HG03060 (cell line): Measurements from ENCODE around the gene PKIB.
"Not testable (repeated sequence)": the region's sequence is repeated elsewhere in the genome, so short reads cannot be mapped to it uniquely, and the experiment has no call there.

Experiments used
- ATAC-seq: cut with Tn5 transposase; IDR thresholded peaks from one replicate; pipeline ENCODE4 v1.9.1; 2021; ENCODE audit warnings: low read depth, moderate number of reproducible peaks; ENCODE audit not compliant: unreplicated experiment

Gene PKIB

GRCh38 chr6:122609881-122610689, at the start of gene PKIB:
PKIB (plus strand) TSS chr6:122610405; CDS start chr6:122717795, 107,390 bp downstream.
- peak; percentile 45 for ATAC-seq

- ATAC-seq: no peak
Observed at GRCh38 chr6:122563364-122564052, 46.7 kb upstream of the PKIB start.

DNA sequence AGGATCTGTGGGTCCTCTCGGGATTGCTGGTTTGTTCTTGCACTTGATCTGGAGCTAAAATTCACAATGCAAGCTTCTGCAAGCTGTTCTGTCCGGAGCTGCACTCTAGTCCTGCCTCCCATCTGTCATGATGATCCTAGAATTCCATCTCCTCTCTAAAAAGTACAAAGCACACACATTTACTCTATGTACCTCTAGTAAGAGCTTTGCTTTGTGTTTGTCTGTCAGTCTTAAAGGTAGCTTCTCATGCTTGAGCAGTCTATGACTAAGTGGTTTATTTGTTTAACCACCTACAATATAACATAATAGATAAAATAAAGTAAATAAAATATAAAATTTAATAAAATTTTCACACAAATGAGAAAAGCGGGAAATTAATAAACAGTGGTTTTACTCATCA, 46.0 kb upstream of the PKIB start:
- no peak for ATAC-seq

GRCh38 chr6:122565708-122566107, 44.5 kb upstream of the PKIB start:
- no peak for ATAC-seq

GRCh38 chr6:122567034-122567433, 43.2 kb upstream of the PKIB start:
- ATAC-seq: no peak

GRCh38 chr6:122568350-122568749, 41.9 kb upstream of the PKIB start:
- no peak for ATAC-seq

GRCh38 chr6:122568797-122569221, 41.4 kb upstream of the PKIB start:
- ATAC-seq: no peak

- no peak for ATAC-seq
Observed at GRCh38 chr6:122569230-122569771, 40.9 kb upstream of the PKIB start.

DNA sequence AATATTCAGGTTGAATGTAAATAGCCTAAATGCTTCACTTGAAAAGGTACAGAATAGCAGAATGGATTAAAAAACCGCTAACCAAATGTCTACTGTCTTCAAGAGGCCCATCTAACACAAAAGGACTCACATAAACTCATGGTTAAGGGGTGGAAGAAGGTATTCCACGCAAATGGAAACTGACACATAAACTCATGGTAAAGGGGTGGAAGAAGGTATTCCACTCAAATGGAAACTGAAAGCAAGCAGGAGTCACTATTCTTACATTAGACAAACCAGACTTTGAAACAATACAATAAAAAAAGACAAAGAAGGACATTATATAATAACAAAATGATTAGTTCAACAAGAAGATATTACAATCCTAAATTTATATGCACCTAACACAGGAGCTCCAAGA, 38.3 kb upstream of the PKIB start:
- peak; percentile 62 for ATAC-seq

GRCh38 chr6:122576888-122577287, 33.3 kb upstream of the PKIB start:
- no peak for ATAC-seq

- no peak for ATAC-seq
Observed at GRCh38 chr6:122578961-122579360, 31.2 kb upstream of the PKIB start.

- no peak for ATAC-seq
Observed at GRCh38 chr6:122580737-122581136, 29.5 kb upstream of the PKIB start.

DNA sequence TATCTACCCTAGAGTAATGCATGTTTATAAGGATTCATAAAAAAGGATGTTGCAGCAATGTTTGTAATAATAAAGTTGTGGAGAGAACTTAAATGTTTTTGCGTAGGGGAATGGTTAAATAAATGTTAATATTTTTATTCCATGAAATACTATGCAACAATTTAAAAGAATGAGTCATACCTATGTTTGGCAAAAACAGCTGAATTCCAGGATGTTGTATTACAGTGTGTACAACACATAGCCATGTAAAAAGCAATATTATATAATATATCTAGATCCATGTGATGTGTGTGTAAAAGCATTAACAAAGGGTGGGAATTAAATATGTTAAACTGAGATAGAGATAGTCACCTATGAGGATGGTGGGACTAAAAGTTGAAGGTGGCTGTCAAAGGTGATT, 21.1 kb upstream of the PKIB start:
- no peak for ATAC-seq

- not testable (repeated sequence) for ATAC-seq
Observed at GRCh38 chr6:122598295-122598694, 11.9 kb upstream of the PKIB start.

- ATAC-seq: no peak
Observed at GRCh38 chr6:122604676-122605075, 5.5 kb upstream of the PKIB start.

DNA sequence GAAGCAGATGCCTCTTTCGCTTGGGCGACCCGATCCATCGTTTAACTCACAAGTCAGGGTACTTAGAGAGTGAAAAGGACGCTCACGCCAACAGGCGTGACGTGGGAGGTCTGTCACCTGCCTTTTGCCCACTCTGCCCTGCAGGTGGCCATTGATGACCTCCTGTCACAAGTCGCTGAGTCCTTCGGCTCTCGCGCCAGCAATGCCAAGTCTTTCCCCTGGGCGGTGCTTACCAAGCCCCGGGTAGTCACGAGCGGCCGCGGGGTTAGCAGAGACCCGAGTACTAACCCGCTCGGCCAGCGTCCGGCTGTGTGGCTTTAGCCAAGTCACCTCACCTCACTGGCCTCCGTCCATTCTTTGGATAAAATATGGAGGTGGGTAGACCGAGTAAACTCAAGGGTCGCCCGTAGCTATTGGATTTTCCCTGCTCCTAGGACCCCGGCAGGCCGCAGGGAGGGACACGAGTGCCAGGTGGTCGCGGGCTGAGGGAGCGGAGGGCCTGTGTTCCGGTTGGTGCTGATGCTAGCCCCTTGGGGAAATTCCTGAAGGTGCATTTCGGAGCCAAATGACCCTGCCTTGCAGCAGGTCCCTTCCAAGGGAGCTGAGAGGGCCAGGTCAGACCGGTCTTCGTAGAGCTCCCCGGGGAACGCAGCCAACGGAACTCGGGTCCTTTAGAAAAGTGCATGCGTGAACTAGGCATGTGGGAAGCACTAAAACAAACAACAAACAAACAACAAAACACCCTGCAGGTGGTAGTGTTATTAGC, 668 bp downstream of the PKIB start:
- no peak for ATAC-seq

- ATAC-seq: no peak
Observed at GRCh38 chr6:122612838-122613237, 2.6 kb downstream of the PKIB start.

- no peak for ATAC-seq
Observed at GRCh38 chr6:122614303-122614702, 4.1 kb downstream of the PKIB start.

- no peak for ATAC-seq
Observed at GRCh38 chr6:122615409-122615808, 5.2 kb downstream of the PKIB start.

- ATAC-seq: no peak
Observed at GRCh38 chr6:122616877-122617276, 6.7 kb downstream of the PKIB start.

- ATAC-seq: no peak
Observed at GRCh38 chr6:122619309-122619708, 9.1 kb downstream of the PKIB start.
